Measurements from ENCODE around the gene EEFSEC. TPM values are rescaled to one million over a fixed set of nuclear protein-coding genes. Genes with fewer than 3 reads are reported as not detected.

Gene EEFSEC
- total RNA-seq, 4 donors from 2014 or later: 25.1 to 43.5 (median 29.5) TPM

- H3K36me3 ChIP-seq: no peaks in the 10 kb centered on the region
- TF ChIP-seq CTCF (IDR thresholded peaks at IDR 0.05) (no peak), EP300 (IDR thresholded peaks at IDR 0.05) (no peak), POLR2A (IDR thresholded peaks at IDR 0.05) (no peak)
- no peaks in the 10 kb centered on the region for H3K9me3 ChIP-seq
- H3K27ac ChIP-seq: no peak overlapping the region
- H3K4me3 ChIP-seq: peak overlapping the region in 2 of 4 donors; percentile 23 to 40
- 20 to 24% methylated on average over 21 of the region's 53 CpGs for WGBS, 2 donors
- peaks cover 0 to 17% (median 6%) of the 10 kb centered on the region in 4 donors for H3K4me1 ChIP-seq
- H3K27me3 ChIP-seq: peaks cover 0 to 65% of the 10 kb centered on the region in 2 donors
- no peak for DNase-seq (ENCODE audit: low spot score in 2 of 2)
Observed at GRCh38 chr3:128432971-128433836, 279.9 kb downstream of the EEFSEC start.

- peaks cover 0 to 17% (median 6%) of the 10 kb centered on the region in 4 donors for H3K4me1 ChIP-seq
- no peak overlapping the region for H3K27ac ChIP-seq
- H3K4me3 ChIP-seq: no peak overlapping the region
- 48 to 52% methylated on average over 2 of the region's 2 CpGs for WGBS, 2 donors
- no peaks in the 10 kb centered on the region for H3K36me3 ChIP-seq
- peaks cover 0 to 60% of the 10 kb centered on the region in 2 donors for H3K27me3 ChIP-seq
- DNase-seq (ENCODE audit: low spot score in 2 of 2): no peak
- H3K9me3 ChIP-seq: no peaks in the 10 kb centered on the region
- TF ChIP-seq CTCF (IDR thresholded peaks at IDR 0.05) (no peak), POLR2A (IDR thresholded peaks at IDR 0.05) (no peak), EP300 (IDR thresholded peaks at IDR 0.05) (no peak)
Observed at GRCh38 chr3:128433837-128434165, 280.5 kb downstream of the EEFSEC start.

GRCh38 chr3:128434524-128434923, 281.2 kb downstream of the EEFSEC start:
- DNase-seq (ENCODE audit: low spot score in 2 of 2): no peak
- H3K9me3 ChIP-seq: no peaks in the 10 kb centered on the region
- TF ChIP-seq CTCF (IDR thresholded peaks at IDR 0.05) (no peak), EP300 (IDR thresholded peaks at IDR 0.05) (no peak), POLR2A (IDR thresholded peaks at IDR 0.05) (no peak)
- no peak overlapping the region for H3K4me3 ChIP-seq
- no peak overlapping the region for H3K27ac ChIP-seq
- H3K27me3 ChIP-seq: peaks cover 0 to 58% of the 10 kb centered on the region in 2 donors
- H3K4me1 ChIP-seq: peaks cover 0 to 17% (median 6%) of the 10 kb centered on the region in 4 donors
- no peaks in the 10 kb centered on the region for H3K36me3 ChIP-seq
- WGBS, 2 donors: 85 to 87% methylated on average over 2 of the region's 2 CpGs

GRCh38 chr3:128435058-128435457, 281.8 kb downstream of the EEFSEC start:
- peaks cover 0 to 58% of the 10 kb centered on the region in 2 donors for H3K27me3 ChIP-seq

More at GRCh38 chr3:128435058-128435457, 281.8 kb downstream of the EEFSEC start:
- Histone ChIP-seq H3K4me1 (peaks cover 0 to 17% (median 6%) of the 10 kb centered on the region in 4 donors), H3K27ac (no peak overlapping the region), H3K4me3 (no peak overlapping the region), H3K36me3 (no peaks in the 10 kb centered on the region), H3K9me3 (no peaks in the 10 kb centered on the region)
- 73 to 83% methylated on average over 4 to 5 of the region's 6 CpGs for WGBS, 2 donors
- TF ChIP-seq EP300 (IDR thresholded peaks at IDR 0.05): no peak
- no peak for TF ChIP-seq CTCF (IDR thresholded peaks at IDR 0.05)
- TF ChIP-seq POLR2A (IDR thresholded peaks at IDR 0.05): no peak
- DNase-seq (ENCODE audit: low spot score in 2 of 2): no peak
